Ovary (tissue), 3 donors: ENCODE data around the gene PNMA6F.

Experiments used
- CTCF ChIP-seq, 3 donors: fragments of 450-650 bp in 2 of 3; fragments of 200-600 bp in 1 of 3; IDR thresholded peaks; one replicate each; pipeline versions ENCODE4 v1.5.1 to v1.8.0; 2016 to 2022; ENCODE audit warnings: antibody characterized with exemption in 3 of 3, mild to moderate bottlenecking in 1 of 3
- EP300 ChIP-seq: sonication (generic); formaldehyde crosslinking; IDR thresholded peaks from one replicate; pipeline ENCODE4 v1.6.1; 2017; ENCODE audit warnings: antibody characterized with exemption
- POLR2A ChIP-seq: fragments of 450-650 bp; IDR thresholded peaks from one replicate; pipeline ENCODE4 v1.6.1; 2017; ENCODE audit warnings: antibody characterized with exemption, mild to moderate bottlenecking, moderate library complexity
- donor health status: DM: no; HTN: no; CAD: no.

GRCh38 chrX:153336988-153337387 is 15.4 kb upstream of the PNMA6F start:
- TF ChIP-seq CTCF (IDR thresholded peaks at IDR 0.05), result no peak
- no peak for TF ChIP-seq POLR2A
- no peak for TF ChIP-seq EP300
